ENCODE results near the gene MICAL3.

The MICAL3 gene

DNA sequence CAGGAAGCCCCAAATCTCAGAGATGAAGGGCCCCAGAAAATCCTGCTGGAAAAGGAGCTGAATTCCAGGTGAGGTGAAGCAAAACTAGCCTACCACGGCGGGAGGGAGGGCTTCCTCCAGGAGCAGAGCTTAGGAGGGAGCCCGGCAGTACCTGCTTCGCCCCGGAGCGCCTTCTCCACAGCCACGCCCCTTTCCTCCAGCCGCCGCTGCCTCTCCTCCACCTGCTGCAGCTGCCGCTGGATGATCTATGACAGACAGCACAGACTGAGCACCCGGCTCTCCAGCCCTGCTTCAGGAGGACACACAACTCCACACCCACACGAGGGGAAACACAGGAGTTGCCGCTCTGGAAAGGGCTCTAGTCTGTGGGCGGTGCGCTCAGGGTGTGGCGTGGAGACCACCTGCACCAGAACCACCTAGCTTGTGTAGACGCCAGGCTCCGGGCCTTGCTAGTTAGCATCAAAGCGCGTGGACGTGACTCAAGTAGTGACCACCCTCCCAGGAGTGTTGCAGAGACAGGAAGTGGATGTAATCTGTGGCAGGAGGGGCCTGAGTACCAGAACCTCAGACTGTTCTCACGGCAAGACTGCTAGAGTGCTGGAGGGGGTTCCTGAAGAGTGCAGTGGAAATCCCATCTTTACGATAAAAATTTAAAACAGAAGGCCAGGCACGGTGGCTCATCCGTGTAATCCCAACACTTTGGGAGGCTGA, 215.5 kb downstream of the MICAL3 start:
- Mint-ChIP-seq H3K36me3 (peaks cover 4% of the 10 kb centered on the region), H3K4me1 (no peaks in the 10 kb centered on the region), H3K27ac (no peak overlapping the region), H3K9me3 (no peaks in the 10 kb centered on the region), H3K4me3 (no peak overlapping the region), H3K27me3 (no peaks in the 10 kb centered on the region)

- H3K4me1 Mint-ChIP-seq, result no peaks in the 10 kb centered on the region
- no peak overlapping the region for H3K27ac Mint-ChIP-seq
Measured at GRCh38 chr22:17807578-17808410, 216.6 kb downstream of the MICAL3 start.

DNA sequence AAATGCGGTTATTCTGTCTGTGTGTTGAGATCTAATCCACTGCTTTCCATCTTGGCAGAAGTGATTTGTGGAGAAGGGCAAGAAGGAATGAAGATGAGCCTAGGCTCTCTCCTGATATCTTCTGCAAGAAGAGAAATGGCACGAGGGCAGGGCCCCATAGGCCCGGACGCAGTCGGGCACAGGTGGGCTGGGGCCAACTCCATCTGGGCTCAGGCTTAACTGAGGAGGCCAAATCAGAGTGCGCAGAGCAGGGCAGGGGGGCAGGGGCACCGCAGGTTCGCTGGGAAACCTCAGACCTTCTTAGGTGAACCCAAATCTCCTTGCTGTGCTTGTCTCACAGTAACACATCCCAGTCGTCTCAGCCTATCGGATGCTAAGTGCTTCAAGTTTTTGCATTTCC, 217.3 kb downstream of the MICAL3 start:
- no peak overlapping the region for H3K27ac Mint-ChIP-seq
- H3K27me3 Mint-ChIP-seq, result no peaks in the 10 kb centered on the region
- peaks cover 4% of the 10 kb centered on the region for H3K36me3 Mint-ChIP-seq
- no peak overlapping the region for H3K4me3 Mint-ChIP-seq
- no peaks in the 10 kb centered on the region for H3K4me1 Mint-ChIP-seq
- no peaks in the 10 kb centered on the region for H3K9me3 Mint-ChIP-seq

More at GRCh38 chr22:17807578-17808410, 216.6 kb downstream of the MICAL3 start:
- Mint-ChIP-seq H3K36me3 (peaks cover 4% of the 10 kb centered on the region), H3K27me3 (no peaks in the 10 kb centered on the region), H3K4me3 (no peak overlapping the region), H3K9me3 (no peaks in the 10 kb centered on the region)

DNA sequence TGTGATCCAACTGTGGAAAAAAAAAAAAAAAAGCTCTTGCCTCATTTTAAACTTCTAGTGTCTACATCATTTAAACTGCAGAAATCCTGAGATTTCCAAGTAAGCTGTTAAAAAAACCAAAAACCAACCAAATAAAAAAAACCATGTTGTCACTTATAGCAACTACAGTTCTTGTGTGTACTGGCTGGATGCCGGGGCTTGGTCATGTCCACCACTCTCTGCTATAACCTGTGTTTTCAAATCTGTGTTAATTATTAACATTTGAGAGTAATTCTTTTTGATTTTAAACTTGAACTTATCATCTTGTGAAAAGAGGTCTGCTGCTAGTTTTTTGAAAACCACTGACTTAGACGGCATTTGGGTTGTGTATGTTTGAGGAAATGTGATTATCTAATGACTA, 217.9 kb downstream of the MICAL3 start:
- no peaks in the 10 kb centered on the region for H3K27me3 Mint-ChIP-seq

DNA sequence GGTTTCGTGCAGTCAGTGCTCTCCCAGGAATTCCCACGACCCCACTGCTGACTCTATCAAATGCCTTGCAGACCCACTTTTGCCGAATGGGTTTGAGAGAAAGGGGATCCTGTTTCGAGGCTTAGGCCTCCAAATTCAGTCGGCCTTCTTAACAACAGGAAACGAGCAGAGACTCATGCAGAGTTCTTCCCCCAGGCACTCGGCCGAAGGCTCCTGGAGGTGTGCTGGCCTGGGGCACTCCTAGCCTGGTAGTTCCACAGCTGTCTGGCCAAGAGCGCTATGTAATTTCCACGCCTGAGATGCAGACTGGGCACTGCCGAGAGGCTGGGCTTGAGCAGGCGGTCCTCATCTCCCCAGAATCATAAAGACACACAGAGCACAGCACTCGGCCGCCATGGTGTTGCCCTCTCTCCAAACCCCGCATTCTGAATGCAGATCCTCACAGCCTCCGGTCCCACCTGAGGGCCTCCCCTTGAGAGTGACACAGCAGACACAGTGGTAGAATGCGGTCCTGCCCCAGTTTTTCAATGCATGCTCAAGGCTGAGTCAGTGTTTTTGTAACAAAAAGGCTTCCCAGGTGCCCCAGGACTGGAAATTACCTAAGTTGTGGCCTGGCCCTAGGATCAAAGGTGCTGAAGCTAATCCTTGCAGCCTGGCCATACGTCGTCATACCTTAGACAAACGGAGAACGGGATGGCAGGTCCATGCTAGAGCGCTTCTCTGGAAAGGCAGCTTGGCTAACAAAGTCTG, 219.9 kb downstream of the MICAL3 start:
- no peak overlapping the region for H3K4me3 Mint-ChIP-seq
- H3K27ac Mint-ChIP-seq, result no peak overlapping the region
- no peaks in the 10 kb centered on the region for H3K4me1 Mint-ChIP-seq
- H3K9me3 Mint-ChIP-seq, result no peaks in the 10 kb centered on the region
- H3K36me3 Mint-ChIP-seq, result peaks cover 4% of the 10 kb centered on the region
- no peaks in the 10 kb centered on the region for H3K27me3 Mint-ChIP-seq

More for the DNA sequence above, 217.9 kb downstream of the MICAL3 start:
- H3K27ac Mint-ChIP-seq, result no peak overlapping the region
- no peaks in the 10 kb centered on the region for H3K9me3 Mint-ChIP-seq
- H3K4me1 Mint-ChIP-seq, result no peaks in the 10 kb centered on the region
- H3K4me3 Mint-ChIP-seq, result no peak overlapping the region
- H3K36me3 Mint-ChIP-seq, result peaks cover 4% of the 10 kb centered on the region

- Mint-ChIP-seq H3K27me3 (no peaks in the 10 kb centered on the region), H3K4me1 (no peaks in the 10 kb centered on the region), H3K36me3 (peaks cover 4% of the 10 kb centered on the region), H3K4me3 (no peak overlapping the region), H3K27ac (no peak overlapping the region), H3K9me3 (no peaks in the 10 kb centered on the region)
Measured at GRCh38 chr22:17803609-17804270, 220.6 kb downstream of the MICAL3 start.

GRCh38 chr22:17802822-17803221, 221.5 kb downstream of the MICAL3 start:
- Mint-ChIP-seq H3K27ac (no peak overlapping the region), H3K9me3 (no peaks in the 10 kb centered on the region), H3K4me3 (no peak overlapping the region), H3K4me1 (peaks cover 3% of the 10 kb centered on the region), H3K27me3 (no peaks in the 10 kb centered on the region), H3K36me3 (peaks cover 4% of the 10 kb centered on the region)

DNA sequence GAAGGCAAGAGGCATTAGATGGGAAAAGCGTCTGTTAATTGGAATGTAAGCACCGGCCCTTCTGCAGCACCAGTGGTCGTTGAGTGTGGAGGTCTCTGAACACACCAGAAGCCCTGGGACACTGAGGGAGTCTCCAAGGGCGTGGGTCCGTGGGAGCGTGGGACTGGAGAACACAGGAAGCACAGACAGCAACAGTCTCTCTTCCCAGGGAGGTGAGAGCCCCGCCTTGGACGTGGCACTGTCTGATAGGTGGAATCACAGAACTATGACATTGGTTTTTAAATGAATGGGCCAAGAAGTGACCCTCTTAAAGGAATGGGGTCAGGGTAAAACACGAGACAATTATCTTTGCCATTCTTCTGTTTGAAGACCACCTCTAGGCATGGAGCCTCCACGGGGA, 221.9 kb downstream of the MICAL3 start:
- Mint-ChIP-seq H3K27ac (no peak overlapping the region), H3K9me3 (no peaks in the 10 kb centered on the region), H3K4me3 (no peak overlapping the region), H3K4me1 (peaks cover 3% of the 10 kb centered on the region), H3K36me3 (peaks cover 4% of the 10 kb centered on the region), H3K27me3 (no peaks in the 10 kb centered on the region)

GRCh38 chr22:17797721-17798559, 226.4 kb downstream of the MICAL3 start:
- no peaks in the 10 kb centered on the region for H3K27me3 Mint-ChIP-seq
- no peak overlapping the region for H3K27ac Mint-ChIP-seq
- H3K36me3 Mint-ChIP-seq, result no peaks in the 10 kb centered on the region
- no peaks in the 10 kb centered on the region for H3K9me3 Mint-ChIP-seq
- H3K4me1 Mint-ChIP-seq, result peaks cover 3% of the 10 kb centered on the region
- no peak overlapping the region for H3K4me3 Mint-ChIP-seq

- Mint-ChIP-seq H3K27ac (no peak overlapping the region), H3K27me3 (no peaks in the 10 kb centered on the region), H3K36me3 (no peaks in the 10 kb centered on the region), H3K4me3 (no peak overlapping the region), H3K9me3 (no peaks in the 10 kb centered on the region), H3K4me1 (peaks cover 3% of the 10 kb centered on the region)
Measured at GRCh38 chr22:17796695-17797094, 227.7 kb downstream of the MICAL3 start.

- Mint-ChIP-seq H3K27me3 (no peaks in the 10 kb centered on the region), H3K9me3 (no peaks in the 10 kb centered on the region), H3K27ac (no peak overlapping the region), H3K4me1 (peaks cover 3% of the 10 kb centered on the region), H3K36me3 (no peaks in the 10 kb centered on the region), H3K4me3 (no peak overlapping the region)
Measured at GRCh38 chr22:17795661-17796548, 228.5 kb downstream of the MICAL3 start.

DNA sequence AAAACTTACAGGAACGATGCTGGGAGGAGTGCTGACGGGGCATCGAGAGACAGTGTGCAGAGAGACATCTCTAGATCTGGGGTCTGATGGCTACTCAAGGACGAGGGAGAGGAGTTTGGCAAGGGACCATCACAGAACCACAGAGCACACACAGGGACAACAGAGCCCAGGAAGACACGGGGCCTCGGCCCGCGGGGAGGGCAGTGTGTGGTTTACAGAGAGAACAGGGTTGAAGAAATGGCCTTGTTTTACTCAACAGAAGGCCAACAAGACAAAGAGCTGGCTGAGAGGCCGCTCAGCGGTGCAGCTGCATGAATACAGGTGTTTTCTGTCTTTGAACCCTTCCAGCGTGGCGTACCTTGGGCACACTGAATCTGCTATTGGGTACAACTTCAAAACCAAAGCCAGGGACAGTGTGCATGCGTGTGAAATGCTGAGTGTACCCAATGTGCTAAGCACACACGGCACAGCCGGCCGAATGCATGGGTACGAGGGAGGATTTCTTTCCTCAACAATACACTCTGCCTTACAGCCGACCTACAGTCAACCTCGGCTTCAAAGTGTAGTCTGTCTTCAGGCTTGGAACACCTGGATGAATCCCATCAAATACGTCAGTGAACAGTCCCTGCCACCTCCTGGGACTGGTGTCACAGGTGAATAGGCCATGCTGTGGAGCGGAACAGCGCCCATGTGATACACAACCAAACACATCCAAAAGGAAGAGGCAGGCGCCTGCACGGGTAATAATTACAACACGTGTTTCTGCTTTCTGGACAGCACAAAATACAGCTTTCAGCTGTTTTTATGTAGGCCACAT, 229.4 kb downstream of the MICAL3 start:
- H3K4me3 Mint-ChIP-seq, result no peak overlapping the region
- H3K27ac Mint-ChIP-seq, result no peak overlapping the region
- H3K27me3 Mint-ChIP-seq, result no peaks in the 10 kb centered on the region
- H3K4me1 Mint-ChIP-seq, result peaks cover 3% of the 10 kb centered on the region
- no peaks in the 10 kb centered on the region for H3K36me3 Mint-ChIP-seq
- no peaks in the 10 kb centered on the region for H3K9me3 Mint-ChIP-seq

DNA sequence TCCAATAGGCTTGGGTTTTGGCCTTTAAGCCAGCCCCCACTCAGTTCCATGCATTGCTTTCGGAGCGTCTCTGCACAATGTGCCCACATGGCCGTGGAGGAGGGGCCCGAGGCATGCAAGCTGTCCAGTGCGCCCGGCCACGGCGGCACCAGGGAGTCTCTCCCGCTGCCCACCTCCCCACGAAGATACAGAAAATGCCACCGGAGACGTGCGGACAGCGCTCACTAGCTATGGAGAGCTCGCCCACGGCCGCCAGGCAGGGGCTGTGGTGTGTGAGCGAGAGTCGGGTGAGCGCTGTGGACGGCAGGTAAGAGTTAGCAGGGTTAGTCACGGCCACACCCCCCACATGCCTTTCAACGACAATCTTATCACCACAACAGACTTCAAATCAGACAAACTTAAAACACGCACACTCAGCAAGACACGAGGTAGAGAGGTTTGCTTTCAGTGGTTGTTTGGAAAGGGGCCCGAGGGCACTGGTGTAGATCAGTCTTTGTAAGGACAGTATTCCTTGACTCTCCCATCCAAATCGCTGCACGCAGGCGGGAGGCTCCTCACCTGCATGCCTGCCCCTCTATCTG, 231.4 kb downstream of the MICAL3 start:
- Mint-ChIP-seq H3K9me3 (no peaks in the 10 kb centered on the region), H3K27me3 (no peaks in the 10 kb centered on the region), H3K4me3 (no peak overlapping the region), H3K36me3 (no peaks in the 10 kb centered on the region), H3K27ac (no peak overlapping the region), H3K4me1 (no peaks in the 10 kb centered on the region)
